HepG2 (cell line): Measurements from ENCODE around the gene SH3D19. TPM values are rescaled to one million over a fixed set of nuclear protein-coding genes. Genes with fewer than 3 reads are reported as not detected.

Experiments used
- ADNP ChIP-seq: sonication (generic); formaldehyde crosslinking; IDR thresholded peaks from 2 replicates; pipeline ENCODE4 v1.4.0; 2020; ENCODE audit warnings: missing genetic modification reagents
- ARNT ChIP-seq: fragments of 450-650 bp; IDR thresholded peaks from 2 replicates; pipeline ENCODE4 v1.6.1; 2017
- NCOA2 ChIP-seq: sonication (generic); formaldehyde crosslinking; IDR thresholded peaks from 2 replicates; pipeline ENCODE4 v1.8.0; 2022; ENCODE audit warnings: inconsistent platforms
- NONO ChIP-seq, 2 experiments: fragments of 450-650 bp in 1 of 2; sonication (generic) in 1 of 2; formaldehyde crosslinking in 1 of 2; IDR thresholded peaks in 1 of 2; conservative IDR thresholded peaks in 1 of 2; 2 replicates each; pipeline versions ENCODE4 v1.6.1 to v1.8.0; 2017 to 2022; ENCODE audit warnings: mild to moderate bottlenecking in 1 of 2, missing genetic modification reagents in 1 of 2, moderate library complexity in 1 of 2
- PHF21A ChIP-seq: sonication (generic); formaldehyde crosslinking; IDR thresholded peaks from 2 replicates; pipeline ENCODE4 v1.5.0; 2020; ENCODE audit warnings: mild to moderate bottlenecking, missing genetic modification reagents
- POGK ChIP-seq: sonication (generic); formaldehyde crosslinking; conservative IDR thresholded peaks from 2 replicates; pipeline ENCODE4 v1.8.0; 2022; ENCODE audit warnings: mild to moderate bottlenecking, moderate library complexity, missing genetic modification reagents
- RAD21 ChIP-seq: fragments of 450-650 bp; formaldehyde crosslinking; IDR thresholded peaks from 2 replicates; pipeline ENCODE4 v1.5.0; 2020; ENCODE audit warnings: mild to moderate bottlenecking
- RFX3 ChIP-seq: IDR thresholded peaks from 2 replicates; pipeline ENCODE4 v1.6.1; 2016; ENCODE audit warnings: missing biosample characterization, missing genetic modification reagents
- XRCC5 ChIP-seq: fragments of 200-400 bp; formaldehyde crosslinking; optimal IDR thresholded peaks from 2 replicates; pipeline ENCODE3; 2017; ENCODE audit warnings: mild to moderate bottlenecking, low read length
- ZKSCAN5 ChIP-seq: sonication (generic); formaldehyde crosslinking; IDR thresholded peaks from 2 replicates; pipeline ENCODE4 v1.5.1; 2020; ENCODE audit warnings: mild to moderate bottlenecking, missing genetic modification reagents
- ZNF589 ChIP-seq: sonication (generic); formaldehyde crosslinking; conservative IDR thresholded peaks from 2 replicates; pipeline ENCODE4 v1.8.0; 2022; ENCODE audit warnings: mild to moderate bottlenecking, moderate library complexity, missing genetic modification reagents
- ZNF678 ChIP-seq: sonication (generic); formaldehyde crosslinking; IDR thresholded peaks from 2 replicates; pipeline ENCODE4 v1.4.0; 2020; ENCODE audit warnings: mild to moderate bottlenecking, missing genetic modification reagents
- ZNF7 ChIP-seq: IDR thresholded peaks from 2 replicates; pipeline ENCODE4 v1.6.1; 2016; ENCODE audit warnings: missing biosample characterization, missing genetic modification reagents
- ZNF709 ChIP-seq: sonication (generic); formaldehyde crosslinking; IDR thresholded peaks from 2 replicates; pipeline ENCODE4 v1.5.0; 2020; ENCODE audit warnings: mild to moderate bottlenecking, missing genetic modification reagents
- polyA plus RNA-seq, 8 experiments: library from polyadenylated mRNA; depleted of rRNA in 3 of 8; stranded (reverse) in 7 of 8; unstranded in 1 of 8; fragments of >200 nt; fragmentation: Illumina TruSeq in 4 of 8; extraction: Trizol in 4 of 8; gene quantifications; 2 replicates each; pipeline versions ENCODE4 v1.2.1 to v1.2.3, GENCODE V29; 2011 to 2016; ENCODE audit warnings: low read depth in 4 of 8, missing spikeins in 1 of 8, mixed read lengths in 1 of 8; ENCODE audit not compliant: insufficient read depth in 1 of 8
- total RNA-seq, 5 experiments: library from RNA; depleted of rRNA; stranded (reverse); fragments of >200 nt; fragmentation: Illumina TruSeq; extraction: Trizol; gene quantifications; 2 replicates each; pipeline ENCODE4 v1.2.3, GENCODE V29; 2016; ENCODE audit warnings: low read depth in 1 of 5
- TF ChIP-seq, protein P1 (sequence below): sonication (generic); formaldehyde crosslinking; IDR thresholded peaks from 2 replicates; pipeline ENCODE4 v1.5.1; 2020; ENCODE audit warnings: mild to moderate bottlenecking, missing genetic modification reagents
- TF ChIP-seq, protein P2 (sequence below): IDR thresholded peaks from 2 replicates; pipeline ENCODE4 v1.6.1; 2016; ENCODE audit warnings: mild to moderate bottlenecking, missing biosample characterization, missing genetic modification reagents
- TF ChIP-seq, protein P3 (sequence below): sonication (generic); formaldehyde crosslinking; IDR thresholded peaks from 2 replicates; pipeline ENCODE4 v1.4.0; 2020; ENCODE audit warnings: missing genetic modification reagents
- TF ChIP-seq, protein P4 (sequence below): IDR thresholded peaks from 2 replicates; pipeline ENCODE4 v1.6.1; 2012; ENCODE audit warnings: low read length, improper control_type of control experiment

The SH3D19 gene
- total and polyA plus RNA-seq, 2 of the 13 experiments (the other 11 are each of a cell fraction or from before 2014, with no cell fraction given) = 31.2 to 38.0 TPM

DNA sequence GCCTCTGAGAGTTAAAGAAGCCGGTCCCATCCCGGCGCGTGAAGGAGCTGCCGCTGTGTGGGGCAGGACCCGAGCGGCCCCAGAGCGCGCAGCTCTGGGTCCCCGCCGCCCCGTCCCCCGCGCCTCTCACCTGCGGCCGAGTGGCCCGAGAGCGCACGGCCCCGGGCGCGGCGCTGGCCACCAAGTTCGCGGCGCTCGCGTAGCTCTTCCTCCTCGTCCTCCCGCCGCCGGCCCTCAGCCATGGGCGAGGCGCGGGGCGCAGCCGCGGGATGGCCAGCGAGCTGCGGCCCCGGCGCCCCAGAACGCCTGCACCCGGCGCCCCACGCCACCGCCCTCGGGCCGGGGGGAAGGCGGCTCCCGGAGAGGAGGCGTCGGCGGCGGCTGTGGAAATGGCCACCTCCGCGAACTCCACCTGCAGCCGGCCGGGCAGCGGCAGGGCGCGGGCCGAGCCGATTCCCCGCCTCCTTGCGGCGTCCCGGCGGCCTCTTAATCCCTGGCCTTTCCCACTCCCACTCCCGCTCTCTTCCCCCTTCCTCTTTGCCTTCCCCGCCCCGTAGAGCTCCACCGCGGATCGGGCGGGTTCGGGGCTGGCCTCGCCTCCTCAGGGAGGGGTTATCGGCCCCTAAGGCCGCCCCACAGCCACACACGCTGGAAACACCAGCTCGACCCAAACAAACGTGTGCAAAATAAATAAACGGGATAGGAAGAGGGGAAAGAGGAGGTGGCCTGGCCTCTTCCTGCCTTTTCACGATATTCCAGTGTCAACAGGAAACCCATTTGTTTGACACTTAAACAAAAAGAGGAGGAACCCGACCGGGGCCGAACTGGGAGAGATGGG, at the start of gene SH3D19 (continued):
- TF ChIP-seq, protein P1, sequence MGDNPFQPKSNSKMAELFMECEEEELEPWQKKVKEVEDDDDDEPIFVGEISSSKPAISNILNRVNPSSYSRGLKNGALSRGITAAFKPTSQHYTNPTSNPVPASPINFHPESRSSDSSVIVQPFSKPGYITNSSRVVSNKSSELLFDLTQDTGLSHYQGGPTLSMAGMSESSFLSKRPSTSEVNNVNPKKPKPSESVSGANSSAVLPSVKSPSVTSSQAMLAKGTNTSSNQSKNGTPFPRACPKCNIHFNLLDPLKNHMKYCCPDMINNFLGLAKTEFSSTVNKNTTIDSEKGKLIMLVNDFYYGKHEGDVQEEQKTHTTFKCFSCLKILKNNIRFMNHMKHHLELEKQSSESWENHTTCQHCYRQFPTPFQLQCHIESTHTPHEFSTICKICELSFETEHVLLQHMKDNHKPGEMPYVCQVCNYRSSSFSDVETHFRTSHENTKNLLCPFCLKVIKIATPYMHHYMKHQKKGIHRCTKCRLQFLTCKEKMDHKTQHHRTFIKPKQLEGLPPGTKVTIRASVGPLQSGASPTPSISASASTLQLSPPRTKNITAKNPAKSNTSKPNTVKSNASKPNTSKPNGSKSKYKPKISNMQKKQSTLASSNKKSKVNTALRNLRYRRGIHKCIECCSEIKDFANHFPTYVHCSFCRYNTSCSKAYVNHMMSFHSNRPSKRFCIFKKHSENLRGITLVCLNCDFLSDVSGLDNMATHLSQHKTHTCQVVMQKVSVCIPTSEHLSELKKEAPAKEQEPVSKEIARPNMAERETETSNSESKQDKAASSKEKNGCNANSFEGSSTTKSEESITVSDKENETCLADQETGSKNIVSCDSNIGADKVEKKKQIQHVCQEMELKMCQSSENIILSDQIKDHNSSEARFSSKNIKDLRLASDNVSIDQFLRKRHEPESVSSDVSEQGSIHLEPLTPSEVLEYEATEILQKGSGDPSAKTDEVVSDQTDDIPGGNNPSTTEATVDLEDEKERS (CRISPR knock-in tag) = peak; percentile 56; the same call in 1 of the 2 replicates
- TF ChIP-seq ADNP (CRISPR knock-in tag) = 0 out of 2 replicates have a peak, but pooled peaks have one; percentile 26
- TF ChIP-seq NCOA2 (CRISPR knock-in tag) = peak; percentile 93
- peak; percentile 65 for TF ChIP-seq XRCC5
- peak; percentile 21; the same call in 1 of the 2 replicates for TF ChIP-seq ZKSCAN5 (CRISPR knock-in tag)
- no peak for TF ChIP-seq ZNF678 (CRISPR knock-in tag)
- peak; percentile 53; the same call in 1 of the 2 replicates for TF ChIP-seq ZNF709 (CRISPR knock-in tag)
- TF ChIP-seq, protein P2, sequence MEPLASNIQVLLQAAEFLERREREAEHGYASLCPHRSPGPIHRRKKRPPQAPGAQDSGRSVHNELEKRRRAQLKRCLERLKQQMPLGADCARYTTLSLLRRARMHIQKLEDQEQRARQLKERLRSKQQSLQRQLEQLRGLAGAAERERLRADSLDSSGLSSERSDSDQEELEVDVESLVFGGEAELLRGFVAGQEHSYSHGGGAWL = peak; percentile 44; the same call in 1 of the 2 replicates
- TF ChIP-seq NONO (IDR thresholded peaks at IDR 0.05) = no peak
- TF ChIP-seq NONO (CRISPR knock-in tag; conservative IDR thresholded peaks at IDR 0.05) = peak; percentile 93
- TF ChIP-seq, protein P3, sequence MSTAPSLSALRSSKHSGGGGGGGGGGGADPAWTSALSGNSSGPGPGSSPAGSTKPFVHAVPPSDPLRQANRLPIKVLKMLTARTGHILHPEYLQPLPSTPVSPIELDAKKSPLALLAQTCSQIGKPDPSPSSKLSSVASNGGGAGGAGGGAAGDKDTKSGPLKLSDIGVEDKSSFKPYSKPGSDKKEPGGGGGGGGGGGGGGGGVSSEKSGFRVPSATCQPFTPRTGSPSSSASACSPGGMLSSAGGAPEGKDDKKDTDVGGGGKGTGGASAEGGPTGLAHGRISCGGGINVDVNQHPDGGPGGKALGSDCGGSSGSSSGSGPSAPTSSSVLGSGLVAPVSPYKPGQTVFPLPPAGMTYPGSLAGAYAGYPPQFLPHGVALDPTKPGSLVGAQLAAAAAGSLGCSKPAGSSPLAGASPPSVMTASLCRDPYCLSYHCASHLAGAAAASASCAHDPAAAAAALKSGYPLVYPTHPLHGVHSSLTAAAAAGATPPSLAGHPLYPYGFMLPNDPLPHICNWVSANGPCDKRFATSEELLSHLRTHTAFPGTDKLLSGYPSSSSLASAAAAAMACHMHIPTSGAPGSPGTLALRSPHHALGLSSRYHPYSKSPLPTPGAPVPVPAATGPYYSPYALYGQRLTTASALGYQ (CRISPR knock-in tag) = peak; percentile 82
- TF ChIP-seq, protein P4, sequence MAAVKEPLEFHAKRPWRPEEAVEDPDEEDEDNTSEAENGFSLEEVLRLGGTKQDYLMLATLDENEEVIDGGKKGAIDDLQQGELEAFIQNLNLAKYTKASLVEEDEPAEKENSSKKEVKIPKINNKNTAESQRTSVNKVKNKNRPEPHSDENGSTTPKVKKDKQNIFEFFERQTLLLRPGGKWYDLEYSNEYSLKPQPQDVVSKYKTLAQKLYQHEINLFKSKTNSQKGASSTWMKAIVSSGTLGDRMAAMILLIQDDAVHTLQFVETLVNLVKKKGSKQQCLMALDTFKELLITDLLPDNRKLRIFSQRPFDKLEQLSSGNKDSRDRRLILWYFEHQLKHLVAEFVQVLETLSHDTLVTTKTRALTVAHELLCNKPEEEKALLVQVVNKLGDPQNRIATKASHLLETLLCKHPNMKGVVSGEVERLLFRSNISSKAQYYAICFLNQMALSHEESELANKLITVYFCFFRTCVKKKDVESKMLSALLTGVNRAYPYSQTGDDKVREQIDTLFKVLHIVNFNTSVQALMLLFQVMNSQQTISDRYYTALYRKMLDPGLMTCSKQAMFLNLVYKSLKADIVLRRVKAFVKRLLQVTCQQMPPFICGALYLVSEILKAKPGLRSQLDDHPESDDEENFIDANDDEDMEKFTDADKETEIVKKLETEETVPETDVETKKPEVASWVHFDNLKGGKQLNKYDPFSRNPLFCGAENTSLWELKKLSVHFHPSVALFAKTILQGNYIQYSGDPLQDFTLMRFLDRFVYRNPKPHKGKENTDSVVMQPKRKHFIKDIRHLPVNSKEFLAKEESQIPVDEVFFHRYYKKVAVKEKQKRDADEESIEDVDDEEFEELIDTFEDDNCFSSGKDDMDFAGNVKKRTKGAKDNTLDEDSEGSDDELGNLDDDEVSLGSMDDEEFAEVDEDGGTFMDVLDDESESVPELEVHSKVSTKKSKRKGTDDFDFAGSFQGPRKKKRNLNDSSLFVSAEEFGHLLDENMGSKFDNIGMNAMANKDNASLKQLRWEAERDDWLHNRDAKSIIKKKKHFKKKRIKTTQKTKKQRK = no peak
- TF ChIP-seq ZNF7 (CRISPR knock-in tag) = no peak
- TF ChIP-seq RAD21 (CRISPR knock-in tag) = peak; percentile 27
- no peak for TF ChIP-seq RFX3 (CRISPR knock-in tag)
- TF ChIP-seq POGK (CRISPR knock-in tag) = 0 out of 2 replicates have a peak, but pooled peaks have one; percentile 18
- no peak for TF ChIP-seq ARNT
- no peak for TF ChIP-seq ZNF589 (CRISPR knock-in tag)
- TF ChIP-seq PHF21A (CRISPR knock-in tag) = peak; percentile 98
